Fibroblast of pulmonary artery (primary cell): Measurements from ENCODE around the gene TMEM272.
A peak's percentile ranks its signal among the peaks of the same experiment; 100 is the strongest.

ENCODE experiments used
- DNase-seq: peaks from one replicate; pipeline ENCODE4 v3.0.0-alpha.2; 2010; ENCODE audit warnings: low read depth
- H3K4me3 ChIP-seq: replicated peaks from 2 replicates; pipeline ENCODE4 v1.5.1; 2011; ENCODE audit warnings: low read depth, mild to moderate bottlenecking, control low read depth, low read length, moderate library complexity
- CTCF ChIP-seq: IDR thresholded peaks from 2 replicates; pipeline ENCODE4 v1.5.1; 2011; ENCODE audit warnings: mild to moderate bottlenecking, control low read depth, low read length, inconsistent platforms; ENCODE audit errors: missing control alignments

Gene TMEM272

GRCh38 chr13:51808811-51809210 lies 36.2 kb downstream of the TMEM272 start:
- TF ChIP-seq CTCF, result no peak
- no peak for DNase-seq
- no peak overlapping the region for H3K4me3 ChIP-seq

- H3K4me3 ChIP-seq, result no peak overlapping the region
- no peak for DNase-seq
- TF ChIP-seq CTCF, result no peak
These were observed 37.9 kb downstream of the TMEM272 start for GRCh38 chr13:51807041-51807440.

GRCh38 chr13:51806566-51806965 lies 38.4 kb downstream of the TMEM272 start:
- TF ChIP-seq CTCF, result no peak
- H3K4me3 ChIP-seq, result no peak overlapping the region
- DNase-seq, result peak; percentile 42

GRCh38 chr13:51805925-51806324 lies 39.1 kb downstream of the TMEM272 start:
- no peak for TF ChIP-seq CTCF
- no peak for DNase-seq
- no peak overlapping the region for H3K4me3 ChIP-seq

- no peak for DNase-seq
- no peak for TF ChIP-seq CTCF
- H3K4me3 ChIP-seq, result no peak overlapping the region
These were observed 39.7 kb downstream of the TMEM272 start for GRCh38 chr13:51805313-51805712.

GRCh38 chr13:51804295-51805172 lies 40.4 kb downstream of the TMEM272 start:
- TF ChIP-seq CTCF, result no peak
- no peak for DNase-seq
- H3K4me3 ChIP-seq, result peak overlapping the region; percentile 70
